H1 (cell line): ENCODE results near the gene NCR2. TPM values are rescaled to one million over a fixed set of nuclear protein-coding genes. Genes with fewer than 3 reads are reported as not detected.

Source experiments
- CTCF ChIA-PET: fragments of 300-600 bp; sonication (Branson Sonifier 250); formaldehyde crosslinking; loops from one replicate; lab custom pipeline; 2021; ENCODE audit not compliant: partially characterized antibody; lab: Charles Lee
- POLR2A ChIA-PET: fragments of 300-600 bp; sonication (Branson Sonifier 250); formaldehyde crosslinking; loops from one replicate; lab custom pipeline; 2021; ENCODE audit warnings: inconsistent platforms; ENCODE audit not compliant: partially characterized antibody; lab: Charles Lee
- DNase-seq, 2 experiments: peaks; one replicate each; pipeline versions ENCODE4 v3.0.0 to v3.0.0-alpha.2; 2010 to 2022; ENCODE audit warnings: low spot score in 2 of 2, low read depth in 1 of 2, mixed read lengths in 1 of 2
- FAIRE-seq: peaks from 2 replicates; lab custom pipeline; 2011; peaks lifted over from hg19 to GRCh38; lab: Jason Lieb, UNC
- H2AFZ ChIP-seq: 2 replicates; pipeline ENCODE4 v1.8.1; 2012; ENCODE audit warnings: low read length, inconsistent platforms
- H2AK5ac ChIP-seq: 2 replicates; pipeline ENCODE4 v1.6.1; 2013; ENCODE audit warnings: low read depth, low read length
- H2BK120ac ChIP-seq: replicated peaks from 2 replicates; pipeline ENCODE3; 2013; ENCODE audit warnings: low read depth, low read length, inconsistent platforms
- H2BK12ac ChIP-seq: 2 replicates; pipeline ENCODE4 v1.6.1; 2013; ENCODE audit warnings: low read depth, low read length
- H2BK15ac ChIP-seq: 2 replicates; pipeline ENCODE4 v1.6.1; 2013; ENCODE audit warnings: low read length
- H2BK20ac ChIP-seq: 2 replicates; pipeline ENCODE4 v1.6.1; 2013; ENCODE audit warnings: low read length
- H2BK5ac ChIP-seq: 2 replicates; pipeline ENCODE4 v1.6.1; 2013; ENCODE audit warnings: low read depth, low read length
- H3K14ac ChIP-seq: 2 replicates; pipeline ENCODE4 v1.6.1; 2013; ENCODE audit warnings: inconsistent platforms; ENCODE audit not compliant: insufficient read length
- H3K18ac ChIP-seq: 2 replicates; pipeline ENCODE4 v1.6.1; 2013; ENCODE audit warnings: low read length; ENCODE audit errors: extremely low read depth
- H3K23ac ChIP-seq: 2 replicates; pipeline ENCODE4 v1.6.1; 2013; ENCODE audit warnings: inconsistent platforms; ENCODE audit not compliant: insufficient read length
- H3K23me2 ChIP-seq: 2 replicates; pipeline ENCODE4 v1.6.1; 2013; ENCODE audit warnings: low read depth, low read length
- H3K27ac ChIP-seq: 2 replicates; pipeline ENCODE4 v1.6.1; 2011; ENCODE audit warnings: low read depth, low read length, inconsistent platforms
- H3K27me3 ChIP-seq, 4 experiments: replicated peaks in 1 of 4; 1 replicate in 1 of 4; 2 replicates in 3 of 4; pipeline versions ENCODE4 v1.6.1 to v1.8.1; 2011 to 2013; ENCODE audit warnings: low read length in 3 of 4, mild to moderate bottlenecking in 3 of 4, inconsistent platforms in 2 of 4, mixed read lengths in 2 of 4, moderate library complexity in 1 of 4; ENCODE audit not compliant: control insufficient read depth in 3 of 4, insufficient read depth in 3 of 4; ENCODE audit errors: extremely low read depth in 1 of 4
- H3K36me3 ChIP-seq, 4 experiments: 2 replicates each; pipeline versions ENCODE4 v1.6.1 to v1.8.1; 2011 to 2013; ENCODE audit warnings: mild to moderate bottlenecking in 4 of 4, low read length in 3 of 4, moderate library complexity in 2 of 4, control low read depth in 1 of 4, inconsistent platforms in 1 of 4; ENCODE audit not compliant: insufficient read depth in 4 of 4, control insufficient read depth in 2 of 4
- H3K4ac ChIP-seq: replicated peaks from 2 replicates; pipeline ENCODE3; 2013; ENCODE audit warnings: low read length, low read depth, mixed read lengths, inconsistent platforms; ENCODE audit not compliant: insufficient read length
- H3K4me1 ChIP-seq, 4 experiments: replicated peaks in 1 of 4; 1 replicate in 1 of 4; 2 replicates in 3 of 4; pipeline versions ENCODE4 v1.6.1 to v1.8.1; 2011 to 2013; ENCODE audit warnings: low read length in 3 of 4, inconsistent platforms in 2 of 4, mixed read lengths in 1 of 4; ENCODE audit not compliant: insufficient read depth in 4 of 4, control insufficient read depth in 3 of 4
- H3K4me2 ChIP-seq, 2 experiments: 2 replicates each; pipeline versions ENCODE4 v1.6.1 to v1.8.1; 2011 to 2013; ENCODE audit warnings: low read depth in 2 of 2, low read length in 2 of 2, control low read depth in 1 of 2, inconsistent platforms in 1 of 2, mild to moderate bottlenecking in 1 of 2; ENCODE audit not compliant: insufficient read depth in 1 of 2
- H3K4me3 ChIP-seq, 4 experiments: fragments of 200-600, 300-600 bp in 1 of 4; sonication (generic), shearing (Covaris generic), sonication (Bioruptor Twin) in 1 of 4; 2 replicates each; pipeline versions ENCODE4 v1.5.1 to v1.8.1; 2011 to 2016; ENCODE audit warnings: low read length in 4 of 4, low read depth in 3 of 4, control low read depth in 2 of 4, inconsistent platforms in 2 of 4, mild to moderate bottlenecking in 2 of 4, mixed read lengths in 1 of 4, moderate library complexity in 1 of 4; ENCODE audit not compliant: insufficient read depth in 2 of 4; ENCODE audit errors: extremely low read depth in 1 of 4
- H3K56ac ChIP-seq: replicated peaks from 2 replicates; pipeline ENCODE3; 2013; ENCODE audit warnings: low read depth, mild to moderate bottlenecking, mixed read lengths, low read length, inconsistent platforms; ENCODE audit not compliant: insufficient read length
- H3K79me1 ChIP-seq: 2 replicates; pipeline ENCODE4 v1.6.1; 2013; ENCODE audit warnings: low read depth, low read length, control low read depth
- H3K79me2 ChIP-seq, 2 experiments: 2 replicates each; pipeline versions ENCODE4 v1.6.1 to v1.8.1; 2012 to 2013; ENCODE audit warnings: low read length in 2 of 2, mild to moderate bottlenecking in 2 of 2, inconsistent platforms in 1 of 2; ENCODE audit not compliant: insufficient read depth in 2 of 2, control insufficient read depth in 1 of 2
- H3K9ac ChIP-seq, 4 experiments: replicated peaks in 1 of 4; 1 replicate in 1 of 4; 2 replicates in 3 of 4; pipeline versions ENCODE4 v1.6.1 to v1.8.1; 2011 to 2013; ENCODE audit warnings: low read depth in 3 of 4, low read length in 3 of 4, control low read depth in 2 of 4, mild to moderate bottlenecking in 2 of 4, moderate library complexity in 2 of 4, inconsistent platforms in 1 of 4; ENCODE audit errors: extremely low read depth in 1 of 4
- H3K9me3 ChIP-seq, 2 experiments: 2 replicates each; pipeline versions ENCODE4 v1.6.1 to v1.8.1; 2012 to 2013; ENCODE audit warnings: mild to moderate bottlenecking in 2 of 2, moderate library complexity in 2 of 2, control low read depth in 1 of 2, inconsistent platforms in 1 of 2, low read depth in 1 of 2, low read length in 1 of 2, mixed read lengths in 1 of 2; ENCODE audit not compliant: insufficient read depth in 2 of 2
- H4K20me1 ChIP-seq, 2 experiments: replicated peaks in 1 of 2; 2 replicates each; pipeline versions ENCODE3 to v1.8.1; 2011 to 2013; ENCODE audit warnings: inconsistent platforms in 2 of 2, low read length in 2 of 2, mild to moderate bottlenecking in 1 of 2; ENCODE audit not compliant: insufficient read depth in 2 of 2, control insufficient read depth in 1 of 2
- H4K5ac ChIP-seq: 2 replicates; pipeline ENCODE4 v1.6.1; 2013; ENCODE audit warnings: low read length, low read depth, mixed read lengths, inconsistent platforms; ENCODE audit not compliant: insufficient read length
- H4K8ac ChIP-seq: 2 replicates; pipeline ENCODE4 v1.8.0; 2013; ENCODE audit warnings: mild to moderate bottlenecking, moderate library complexity, low read length, inconsistent platforms; ENCODE audit not compliant: insufficient read depth; ENCODE audit errors: extremely low read depth
- H4K91ac ChIP-seq: replicated peaks from 2 replicates; pipeline ENCODE3; 2013; ENCODE audit warnings: low read length, mixed read lengths, inconsistent platforms; ENCODE audit not compliant: insufficient read length
- CHD2 ChIP-seq: IDR thresholded peaks from 2 replicates; pipeline ENCODE4 v1.6.1; 2012; ENCODE audit warnings: low read length, improper control_type of control experiment
- FOSL1 ChIP-seq: IDR thresholded peaks from 2 replicates; pipeline ENCODE4 v1.6.1; 2011; ENCODE audit warnings: mild to moderate bottlenecking, low read depth, low read length, moderate library complexity; ENCODE audit not compliant: insufficient read depth
- KDM4A ChIP-seq: IDR thresholded peaks from one replicate; pipeline ENCODE4 v1.7.1; 2012; ENCODE audit warnings: low read depth, mild to moderate bottlenecking, moderate library complexity, low read length, inconsistent platforms; ENCODE audit not compliant: severe bottlenecking
- KDM5A ChIP-seq: fragments of 200-600 bp; IDR thresholded peaks from 2 replicates; pipeline ENCODE4 v1.7.1; 2012; ENCODE audit warnings: mild to moderate bottlenecking, low read length, inconsistent platforms, mixed read lengths
- MAFK ChIP-seq: IDR thresholded peaks from 2 replicates; pipeline ENCODE4 v1.6.1; 2012; ENCODE audit warnings: low read depth, mild to moderate bottlenecking, improper control_type of control experiment, low read length
- NRF1 ChIP-seq: IDR thresholded peaks from 2 replicates; pipeline ENCODE4 v1.6.1; 2011; ENCODE audit warnings: mild to moderate bottlenecking, low read depth, low read length, improper control_type of control experiment
- PHF8 ChIP-seq: fragments of 200-600 bp; sonication (generic); conservative IDR thresholded peaks from 2 replicates; pipeline ENCODE4 v1.7.1; 2012; ENCODE audit warnings: low read depth, mild to moderate bottlenecking, inconsistent platforms, low read length, moderate library complexity
- POLR2A ChIP-seq, 2 experiments: IDR thresholded peaks; 1 replicate in 1 of 2; 2 replicates in 1 of 2; pipeline ENCODE4 v1.6.1; 2011; ENCODE audit warnings: low read depth in 2 of 2, low read length in 2 of 2, mild to moderate bottlenecking in 2 of 2; ENCODE audit errors: control extremely low read depth in 1 of 2
- RNF2 ChIP-seq: fragments of 200-900, 300-1000 bp; sonication (generic); IDR thresholded peaks from 2 replicates; pipeline ENCODE4 v1.7.1; 2016; ENCODE audit warnings: borderline replicate concordance, low read depth, mild to moderate bottlenecking, antibody characterized with exemption, low read length; ENCODE audit not compliant: poor library complexity, severe bottlenecking; ENCODE audit errors: missing control alignments
- SP1 ChIP-seq: IDR thresholded peaks from 2 replicates; pipeline ENCODE4 v1.6.1; 2011; ENCODE audit warnings: low read depth, low read length
- SP2 ChIP-seq: IDR thresholded peaks from 2 replicates; pipeline ENCODE4 v1.6.1; 2012; ENCODE audit warnings: mild to moderate bottlenecking, low read length, inconsistent platforms
- TAF7 ChIP-seq: optimal IDR thresholded peaks from 2 replicates; pipeline ENCODE3; 2011; ENCODE audit warnings: low read depth, mild to moderate bottlenecking, inconsistent platforms, low read length, moderate library complexity, borderline replicate concordance
- WGBS, 2 experiments: shearing (Covaris generic) in 1 of 2; methylation state at CpG; one replicate each; pipeline versions ENCODE4 v1.1.6 to v1.1.7; 2013 to 2015; ENCODE audit warnings: low lambda C conversion rate in 2 of 2, mixed read lengths in 2 of 2, inconsistent platforms in 1 of 2, low coverage in 1 of 2, missing lambda C conversion rate in 1 of 2; ENCODE audit not compliant: insufficient replicate concordance in 2 of 2, insufficient coverage in 1 of 2, insufficient read length in 1 of 2; ENCODE audit errors: extremely low coverage in 1 of 2, missing lambda C conversion rate in 1 of 2; 5-methylcytosine and 5-hydroxymethylcytosine counted together
- polyA plus RNA-seq, 7 experiments: library from polyadenylated mRNA; depleted of rRNA in 3 of 7; stranded (reverse) in 5 of 7; unstranded in 2 of 7; fragments of >200 nt in 5 of 7; fragments of 200-250 nt in 2 of 7; gene quantifications; 1 replicate in 5 of 7; 2 replicates in 1 of 7; 4 replicates in 1 of 7; pipeline versions ENCODE4 v1.2.1 to v1.2.3, GENCODE V29; 2011 to 2013; ENCODE audit warnings: missing spikeins in 2 of 7, mixed read lengths in 2 of 7
- total RNA-seq: library from RNA; stranded (reverse); fragmentation: NEBNext Ultra II Directional; extraction: Animal tissue kit (Norgen Biotek cat#: 25700); gene quantifications from 2 replicates; pipeline ENCODE4 v1.2.1, GENCODE V29; 2021

Gene NCR2
- total and polyA plus RNA-seq, 2 of the 8 experiments (the other 6 are each of a cell fraction or from before 2014, with no cell fraction given): not detected

DNA sequence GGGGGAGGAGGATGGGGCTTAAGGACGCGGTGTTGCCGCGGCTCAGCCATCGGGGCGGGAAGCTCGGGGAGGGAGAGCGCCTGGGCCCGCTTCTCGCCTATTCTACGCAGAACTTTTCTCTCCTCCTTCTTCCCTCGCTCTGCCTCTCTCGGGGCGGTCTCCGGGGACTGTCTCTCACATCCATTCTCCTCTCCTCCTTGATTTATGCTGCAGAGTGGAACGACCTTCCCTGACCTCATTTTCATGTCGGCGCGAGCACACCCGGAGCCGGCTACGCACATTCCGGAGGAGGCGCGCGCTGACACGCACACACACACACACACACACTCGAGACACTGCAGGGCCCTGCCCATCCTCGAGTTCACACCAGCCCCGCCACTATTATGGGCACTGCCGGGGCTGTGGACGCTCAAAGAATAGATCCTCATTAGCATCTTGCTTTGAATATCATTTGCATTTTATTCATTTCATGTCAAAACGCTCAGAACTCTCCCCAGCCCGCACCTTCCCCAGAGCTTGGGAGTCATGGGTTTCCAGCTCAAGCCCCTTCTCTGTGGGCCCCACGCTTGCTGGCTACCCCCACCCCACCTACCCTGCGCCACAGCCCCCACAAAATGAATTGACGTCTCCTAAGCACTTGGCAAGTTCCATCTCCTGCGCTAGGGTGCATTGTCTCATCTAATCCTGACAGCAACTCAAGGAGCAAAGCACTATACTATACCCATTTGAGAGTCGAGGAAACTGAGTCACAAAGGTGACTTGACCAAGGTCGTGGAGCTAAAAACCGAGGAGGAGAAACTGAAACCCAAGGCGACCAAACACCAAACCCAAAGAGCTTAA, 36.8 kb downstream of the NCR2 start:
- no peak overlapping the region for H2AFZ ChIP-seq
- ChIA-PET POLR2A (interaction anchor here (1.0 to 4.4 kb wide), 4 partner anchors 36 to 308 kb away, joined by 3 to 30 read pairs (median 4); no protein-coding TSS in a partner anchor), CTCF (interaction anchor here (0.6 to 12.5 kb wide), 29 partner anchors 10 to 314 kb away, joined by 3 to 238 read pairs (median 5); no protein-coding TSS in a partner anchor)
- H3K9me3 ChIP-seq: no peaks in the 10 kb centered on the region
- H4K5ac ChIP-seq: no peak overlapping the region
- peak overlapping the region; percentile 61 for H2BK15ac ChIP-seq
- H3K9ac ChIP-seq: no peak overlapping the region
- no peak overlapping the region for H3K14ac ChIP-seq
- no peak overlapping the region; the same call in 1 of the 2 replicates for H4K8ac ChIP-seq
- peaks cover 72 to 84% (median 83%) of the 10 kb centered on the region in 4 experiments for H3K27me3 ChIP-seq
- no peak overlapping the region for H3K23ac ChIP-seq
- H3K23me2 ChIP-seq: peaks cover 26% of the 10 kb centered on the region
- no peak for FAIRE-seq
- H2BK20ac ChIP-seq: no peak overlapping the region; the same call in 1 of the 2 replicates
- H3K4me3 ChIP-seq: peak overlapping the region; percentile 9 to 54 (median 26); a peak in 7 of 8 replicates
- H3K4me1 ChIP-seq: peaks cover 5 to 42% (median 27%) of the 10 kb centered on the region in 4 experiments
- H3K36me3 ChIP-seq: no peaks in the 10 kb centered on the region; a peak in 1 of 8 replicates
- no peak overlapping the region for H3K56ac ChIP-seq
- peak overlapping the region; percentile 48 for H3K18ac ChIP-seq
- peak overlapping the region; percentile 70; the same call in 1 of the 2 replicates for H2AK5ac ChIP-seq
- H4K20me1 ChIP-seq: peaks cover 10% of the 10 kb centered on the region in 2 experiments
- no peak overlapping the region for H2BK5ac ChIP-seq
- no peaks in the 10 kb centered on the region for H3K79me1 ChIP-seq
- H3K79me2 ChIP-seq: no peaks in the 10 kb centered on the region
- H3K4me2 ChIP-seq: peak overlapping the region; percentile 77 to 79
- H3K4ac ChIP-seq: no peak overlapping the region
- H2BK120ac ChIP-seq: no peak overlapping the region
- no peak overlapping the region for H2BK12ac ChIP-seq
- no peak overlapping the region for H3K27ac ChIP-seq
- WGBS, 2 experiments: 3% methylated on average over 27 of the region's 42 CpGs; no CpG with 5 or more reads in 1 of the 2 experiments
- no peak overlapping the region for H4K91ac ChIP-seq
- peak in 1 of 2 experiments; percentile 54 for DNase-seq
- TF ChIP-seq POLR2A (IDR thresholded peaks at IDR 0.05; ENCODE audit: control extremely low read depth in 1 of 2, low read depth in 2 of 2, low read length in 2 of 2) (no peak), MAFK (no peak), SP1 (no peak), KDM4A (peak; percentile 31), SP2 (no peak), CHD2 (no peak), TAF7 (no peak), NRF1 (no peak), RNF2 (no peak), FOSL1 (no peak), PHF8 (no peak), KDM5A (no peak)
